ENCODE measurements around the gene EPN1.
A peak's percentile ranks its signal among the peaks of the same experiment; 100 is the strongest.
"Not testable (repeated sequence)": the region's sequence is repeated elsewhere in the genome, so short reads cannot be mapped to it uniquely, and the experiment has no call there.

Gene EPN1

DNA sequence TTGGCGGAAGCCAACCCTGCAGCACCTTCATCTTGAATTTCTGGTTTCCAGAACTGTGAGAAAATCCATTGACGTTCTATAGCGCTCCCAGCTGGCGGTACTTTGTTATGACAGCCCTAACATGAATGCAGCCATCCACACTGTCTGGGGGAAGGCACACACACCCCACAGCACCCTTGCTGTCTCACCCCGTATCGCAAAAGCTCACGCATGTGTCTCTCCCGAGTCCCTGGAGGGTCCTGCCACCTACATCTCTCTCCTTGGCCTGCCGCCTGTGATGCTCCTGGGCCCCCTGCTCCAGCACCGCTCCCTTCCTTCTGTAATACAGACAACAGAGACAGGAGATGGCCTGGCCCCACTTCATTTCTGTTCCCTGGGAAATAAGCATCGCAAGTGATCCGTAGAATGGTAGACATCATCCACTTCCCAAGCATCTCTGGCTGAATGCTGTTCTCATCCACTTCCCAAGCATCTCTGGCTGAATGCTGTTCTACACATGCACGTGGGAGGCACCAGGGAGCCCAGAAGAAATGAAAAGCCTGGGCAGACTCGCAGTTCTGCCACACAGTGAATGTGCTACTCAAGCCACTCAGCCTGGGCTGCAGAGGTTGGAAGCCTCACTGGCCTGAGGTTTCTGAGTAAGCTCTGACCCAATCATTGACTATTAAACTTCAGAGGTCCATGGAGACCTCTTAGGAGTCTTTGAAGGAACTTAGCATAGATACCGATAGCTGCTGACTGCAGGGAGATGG lies 29.6 kb downstream of the EPN1 start:
- DNase-seq: peak in 3 of 10 donors; percentile 23 to 84 (median 39)
- intact Hi-C loops (cut with DNase I): no loop called here

DNA sequence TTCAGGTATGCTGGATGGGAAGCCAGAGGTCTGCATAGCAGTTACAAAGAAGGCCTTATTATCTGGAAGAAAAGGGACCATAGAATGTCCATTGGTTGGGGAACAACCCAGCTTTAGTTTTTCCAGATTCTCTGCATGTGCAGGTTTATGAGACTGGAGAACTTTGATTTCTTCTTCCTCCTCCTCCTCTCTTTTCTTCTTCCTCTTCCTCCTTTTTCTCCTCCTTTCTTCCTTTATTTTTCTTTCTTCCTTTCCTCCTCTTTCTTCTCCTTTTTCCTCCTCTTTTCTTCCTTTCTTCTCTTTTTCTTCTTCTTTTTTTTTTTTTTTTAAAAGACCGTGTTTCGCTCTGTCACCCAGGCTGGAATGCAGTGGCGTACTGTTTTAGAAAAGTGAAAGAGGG lies 30.9 kb downstream of the EPN1 start:
- intact Hi-C loops (cut with DNase I): no loop called here
- DNase-seq: no peak

DNA sequence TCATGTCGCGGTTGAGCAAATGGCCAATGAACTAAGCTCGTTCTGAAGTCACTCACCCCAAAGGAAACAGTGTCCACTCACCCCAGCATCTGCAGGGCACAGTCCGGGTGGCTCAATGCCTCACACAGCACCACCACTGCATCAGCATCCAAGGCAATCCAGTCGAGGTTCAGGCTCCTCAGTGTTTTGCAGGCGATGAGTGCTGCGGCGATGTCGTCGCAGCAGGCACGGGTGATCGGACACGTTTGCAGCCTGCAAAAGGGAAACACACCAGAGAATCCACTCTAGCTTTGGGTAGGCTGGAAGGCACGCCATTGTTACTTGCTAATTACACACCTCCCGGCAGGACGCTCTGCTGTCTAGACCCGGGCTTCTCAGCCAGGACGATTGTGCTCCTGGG lies 36.7 kb downstream of the EPN1 start:
- no peak for DNase-seq
- intact Hi-C loops (cut with DNase I): no loop called here

DNA sequence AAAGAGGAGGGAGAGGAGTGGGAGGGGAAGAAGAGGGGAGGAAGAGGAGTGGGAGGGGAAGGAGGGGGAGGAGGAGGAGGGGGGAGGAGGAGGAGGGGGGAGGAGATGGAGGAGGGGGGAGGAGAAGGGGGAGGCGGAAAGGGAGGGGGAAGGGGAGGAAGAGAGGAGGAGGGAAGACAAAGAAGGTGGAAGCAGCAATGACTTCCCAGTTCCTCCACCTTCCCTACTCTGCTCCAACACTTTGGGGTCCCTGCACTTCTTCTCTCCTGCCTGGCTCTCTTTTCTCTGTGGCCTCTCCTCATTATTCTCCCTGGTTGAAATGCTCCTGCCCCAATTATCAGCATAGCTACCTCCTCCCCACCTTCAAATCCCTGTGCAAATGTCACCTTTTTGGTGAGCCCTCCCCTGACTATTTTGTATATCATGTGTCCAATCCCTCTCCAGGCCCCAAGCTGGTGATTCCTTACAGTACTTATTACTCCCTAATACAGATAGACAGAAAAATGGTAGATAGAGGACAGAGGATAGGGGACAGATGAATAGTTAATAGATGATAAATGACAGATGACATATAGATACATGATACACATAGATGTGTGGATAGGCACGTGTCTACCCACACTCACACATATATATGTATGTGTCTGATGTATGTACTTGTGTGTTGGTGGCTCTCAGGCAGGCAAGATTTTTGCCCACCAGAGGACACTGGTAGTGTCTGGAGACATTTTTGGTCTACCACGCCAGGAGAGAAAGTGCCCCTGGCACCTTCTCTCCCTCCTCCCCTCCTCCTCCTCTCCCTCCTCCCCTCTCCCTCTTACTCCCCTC lies 38.0 kb downstream of the EPN1 start:
- intact Hi-C loops (cut with DNase I): no loop called here
- no peak for DNase-seq

DNA sequence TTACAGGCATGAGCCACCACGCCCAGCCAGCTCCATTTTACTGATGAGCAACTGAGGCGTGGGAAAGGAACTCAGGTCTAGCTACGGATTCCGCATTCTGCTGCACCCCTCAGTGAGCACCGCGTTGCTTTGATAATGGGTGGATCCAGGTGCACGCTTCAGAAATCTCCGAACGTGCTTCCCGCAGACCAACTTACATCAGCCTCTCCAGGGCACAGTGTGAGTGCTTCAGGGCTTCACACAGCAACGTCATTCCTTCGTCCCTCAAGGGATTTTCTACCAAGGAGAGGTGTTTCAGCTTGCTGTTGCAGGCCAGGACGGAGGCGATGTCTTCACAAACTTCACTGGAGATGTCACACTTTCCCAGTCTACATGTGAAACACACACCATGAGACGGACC lies 41.5 kb downstream of the EPN1 start:
- intact Hi-C loops (cut with DNase I): no loop called here
- no peak for DNase-seq

DNA sequence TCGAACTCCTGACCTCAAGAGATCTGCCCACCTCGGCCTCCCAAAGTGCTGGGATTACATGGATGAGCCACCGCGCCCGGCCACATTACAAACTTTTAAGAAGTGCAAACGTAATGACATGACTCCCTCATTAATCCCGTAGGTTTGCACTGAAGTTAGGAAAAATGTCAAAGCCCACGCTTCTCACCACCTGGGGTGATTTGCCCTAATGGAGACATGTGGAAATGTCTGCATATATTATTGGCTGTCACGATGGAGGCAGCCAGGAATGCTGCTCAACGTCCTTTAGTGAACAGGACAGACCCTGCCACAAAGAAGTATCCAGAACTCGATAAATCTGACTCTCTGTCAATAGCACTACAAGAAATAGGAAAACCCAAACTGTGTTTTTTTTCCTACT lies 42.2 kb downstream of the EPN1 start:
- no peak for DNase-seq
- intact Hi-C loops (cut with DNase I): no loop called here

DNA sequence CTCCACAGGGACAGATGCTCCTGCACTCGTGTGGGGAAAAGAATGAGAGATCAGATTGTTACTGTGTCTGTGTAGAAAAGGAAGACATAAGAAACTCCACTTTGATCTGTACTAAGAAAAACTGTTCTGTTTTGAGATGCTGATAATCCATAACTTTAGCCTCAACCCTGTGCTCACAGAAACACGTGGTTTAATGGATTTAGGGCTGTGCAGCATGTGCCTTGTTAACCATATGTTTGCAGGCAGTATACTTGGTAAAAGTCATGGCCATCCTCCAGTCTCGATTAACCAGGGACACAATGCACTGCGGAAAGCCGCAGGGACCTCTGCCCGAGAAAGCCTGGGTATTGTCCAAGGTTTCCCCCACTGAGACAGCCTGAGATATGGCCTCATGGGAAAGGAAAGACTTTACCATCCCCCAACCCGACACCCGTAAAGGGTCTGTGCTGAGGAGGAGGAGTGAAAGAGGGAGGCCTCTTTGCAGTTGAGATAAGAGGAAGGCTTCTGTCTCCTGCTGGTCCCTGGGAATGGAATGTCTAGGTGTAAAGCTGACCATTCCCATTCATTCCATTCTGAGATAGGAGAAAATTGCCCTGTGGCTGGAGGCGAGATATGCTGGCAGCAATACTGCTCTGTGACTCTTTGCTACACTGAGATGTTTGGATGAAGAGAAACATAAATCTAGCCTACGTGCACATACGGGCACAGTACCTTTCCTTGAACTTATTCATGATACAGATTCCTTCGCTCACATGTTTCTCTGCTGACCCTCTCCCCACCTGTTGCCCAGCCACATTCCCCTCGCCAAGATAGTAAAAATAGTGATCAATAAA lies 43.1 kb downstream of the EPN1 start:
- DNase-seq; intact Hi-C loops (cut with DNase I): not testable (repeated sequence)

DNA sequence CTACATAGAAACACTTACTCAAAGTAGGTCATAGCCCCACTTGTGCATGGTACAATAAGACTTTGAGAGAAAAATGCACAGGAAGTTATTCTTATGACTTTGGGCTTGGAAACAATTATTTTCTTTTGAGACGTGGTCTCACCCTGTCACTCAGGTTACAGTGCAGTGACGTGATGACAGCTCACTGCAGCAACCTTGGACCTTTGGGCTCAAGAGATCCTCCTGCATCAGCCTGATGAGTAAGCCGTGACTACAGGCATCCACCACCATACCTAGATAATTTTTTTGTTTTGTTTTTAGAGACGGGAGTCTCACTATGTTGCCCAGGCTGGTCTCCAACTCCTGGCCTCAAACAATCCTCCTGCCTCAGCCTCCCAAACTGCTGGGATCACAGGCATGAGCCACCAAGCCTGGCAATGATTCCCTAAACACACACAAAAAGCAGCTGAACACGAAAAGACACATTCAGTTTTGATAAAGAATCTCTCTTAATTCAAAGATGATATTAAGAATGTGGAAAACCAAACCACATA lies 45.3 kb downstream of the EPN1 start:
- intact Hi-C loops (cut with DNase I): no loop called here
- DNase-seq: no peak

DNA sequence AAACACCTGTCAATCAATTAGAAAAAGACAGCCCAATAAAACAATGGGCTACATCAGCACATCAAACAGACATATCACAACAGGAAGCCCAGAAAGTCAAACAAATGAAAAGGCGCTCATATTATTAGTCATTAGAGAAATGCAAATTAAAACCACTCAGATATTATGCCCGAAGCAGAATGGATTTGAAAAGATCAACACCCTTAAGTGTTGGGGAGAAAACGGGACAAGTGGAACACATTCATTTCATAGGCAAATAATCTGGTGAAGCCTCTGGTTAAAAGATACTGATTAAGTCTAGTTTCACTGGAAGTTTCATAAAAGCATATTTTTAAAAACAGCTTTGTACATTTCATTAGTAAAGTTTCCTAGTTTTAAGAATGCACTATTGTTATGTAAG lies 45.8 kb downstream of the EPN1 start:
- intact Hi-C loops (cut with DNase I): no loop called here
- no peak for DNase-seq

DNA sequence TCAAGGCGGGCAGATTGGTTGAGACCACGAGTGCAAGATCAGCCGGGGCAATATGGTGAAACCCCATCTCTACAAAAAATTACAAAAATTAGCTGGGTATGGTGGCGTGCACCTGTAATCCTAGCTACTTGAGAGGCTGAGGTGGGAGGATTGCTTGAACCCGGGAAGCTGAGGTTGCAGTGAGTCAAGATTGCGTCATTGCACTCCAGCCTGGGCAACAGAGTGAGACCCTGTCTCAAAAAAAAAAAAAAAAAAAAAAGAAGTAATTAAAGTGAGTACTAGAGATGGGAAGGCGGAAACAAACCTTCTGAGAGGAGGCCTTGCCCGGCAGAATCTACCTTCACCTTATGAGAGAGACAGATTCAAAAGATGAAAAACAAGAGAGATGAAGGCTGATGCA lies 48.5 kb downstream of the EPN1 start:
- intact Hi-C loops (cut with DNase I): no loop called here

DNA sequence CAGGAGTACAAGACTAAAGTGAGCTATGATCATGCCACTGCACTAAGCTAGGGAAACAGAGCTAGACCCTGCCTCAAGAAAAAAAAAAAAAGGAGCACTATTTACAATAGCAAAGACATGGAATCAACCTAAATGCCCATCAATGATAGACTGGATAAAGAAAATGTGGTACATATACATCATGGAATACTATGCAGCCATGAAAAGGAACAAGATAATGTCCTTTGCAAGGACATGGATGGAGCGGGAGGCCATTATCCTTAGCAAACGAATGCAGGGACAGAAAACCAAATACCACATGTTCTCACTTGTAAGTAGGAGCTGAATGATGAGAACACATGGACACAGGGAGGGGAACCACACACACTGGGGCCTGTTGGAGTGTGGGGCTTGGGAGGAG lies 55.4 kb downstream of the EPN1 start:
- intact Hi-C loops (cut with DNase I); DNase-seq: not testable (repeated sequence)

More for the DNA sequence above, 48.5 kb downstream of the EPN1 start:
- DNase-seq: no peak

DNA sequence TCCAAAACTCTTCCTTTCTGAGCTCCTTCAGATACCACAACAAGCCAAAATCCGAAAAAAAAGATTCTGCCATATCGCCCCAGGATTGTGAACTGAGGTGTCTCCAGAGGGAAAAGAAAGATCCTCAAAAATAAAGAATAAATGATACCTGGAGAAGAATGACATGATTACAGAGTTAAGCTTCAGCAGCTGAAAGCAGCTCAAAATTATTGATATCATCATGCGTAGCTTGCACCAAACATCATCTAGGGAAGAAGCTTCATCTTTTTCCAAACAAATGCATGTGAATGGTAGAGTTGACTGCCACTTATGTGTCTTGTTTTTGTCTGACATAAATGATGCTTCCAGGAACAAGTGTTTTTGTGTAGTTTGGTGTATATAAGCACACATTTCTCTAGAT lies 63.3 kb downstream of the EPN1 start, which contains the start of gene NLRP9:
NLRP9 (minus strand) TSS at position 101 of the 400 bp plus-strand sequence; CDS start at position 73, 28 bp downstream.
- intact Hi-C loops (cut with DNase I): no loop called here
- DNase-seq: no peak

DNA sequence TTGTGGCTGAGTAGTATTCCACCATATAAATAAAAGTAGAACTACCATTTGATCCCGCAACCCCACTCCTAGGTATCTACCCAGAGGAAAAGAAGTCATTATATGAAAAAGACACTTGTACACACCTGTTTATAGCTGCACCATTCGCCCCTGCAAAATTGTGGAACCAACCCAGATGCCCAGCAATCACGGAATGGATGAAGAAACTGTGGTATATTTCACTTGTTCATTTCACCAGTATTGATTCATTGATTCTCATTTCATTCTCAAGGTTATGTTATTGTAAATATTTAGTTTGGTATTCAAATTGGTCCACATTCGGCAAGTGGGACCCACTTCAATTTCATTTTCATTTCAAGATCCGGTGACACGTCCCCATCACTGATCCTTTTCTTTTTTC lies 75.7 kb downstream of the EPN1 start:
- intact Hi-C loops (cut with DNase I): no loop called here
- no peak for DNase-seq

DNA sequence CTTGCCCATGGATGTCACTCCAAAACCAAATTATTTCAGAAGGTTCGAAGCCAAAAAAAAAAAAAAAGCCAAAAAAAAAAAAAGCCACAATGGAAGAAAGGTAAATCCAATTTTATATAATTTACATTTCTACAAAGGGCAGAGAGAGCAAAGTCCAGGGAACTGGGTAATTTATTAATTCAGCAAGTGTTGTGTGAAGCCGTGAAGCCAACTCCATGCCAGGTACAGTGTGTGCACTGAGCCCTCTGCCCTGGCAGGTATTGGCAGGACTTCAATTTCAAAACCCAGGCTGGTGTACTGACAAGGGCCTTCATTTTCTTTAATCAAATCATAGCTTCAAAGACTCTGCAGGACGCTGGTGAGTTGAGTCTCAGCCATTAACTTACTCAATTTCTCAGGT lies 78.4 kb downstream of the EPN1 start:
- no peak for DNase-seq
- intact Hi-C loops (cut with DNase I): no loop called here

DNA sequence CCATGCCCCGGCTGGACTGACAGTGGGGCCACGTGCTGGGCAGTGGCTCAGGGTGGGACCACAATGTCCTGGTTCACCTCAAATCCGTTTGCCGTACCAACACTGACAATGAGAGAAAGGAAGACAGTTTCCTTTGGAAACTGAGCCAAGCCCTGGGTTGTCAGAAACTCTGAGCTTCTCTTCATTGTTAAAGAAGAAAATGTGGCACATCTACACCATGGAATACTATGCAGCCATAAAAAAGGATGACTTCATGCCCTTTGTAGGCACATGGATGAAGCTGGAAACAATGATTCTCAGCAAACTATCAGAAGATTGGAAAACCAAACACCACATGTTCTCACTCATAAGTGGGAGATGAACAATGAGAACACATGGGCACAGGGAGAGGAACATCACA lies 81.8 kb downstream of the EPN1 start:
- intact Hi-C loops (cut with DNase I); DNase-seq: not testable (repeated sequence)

DNA sequence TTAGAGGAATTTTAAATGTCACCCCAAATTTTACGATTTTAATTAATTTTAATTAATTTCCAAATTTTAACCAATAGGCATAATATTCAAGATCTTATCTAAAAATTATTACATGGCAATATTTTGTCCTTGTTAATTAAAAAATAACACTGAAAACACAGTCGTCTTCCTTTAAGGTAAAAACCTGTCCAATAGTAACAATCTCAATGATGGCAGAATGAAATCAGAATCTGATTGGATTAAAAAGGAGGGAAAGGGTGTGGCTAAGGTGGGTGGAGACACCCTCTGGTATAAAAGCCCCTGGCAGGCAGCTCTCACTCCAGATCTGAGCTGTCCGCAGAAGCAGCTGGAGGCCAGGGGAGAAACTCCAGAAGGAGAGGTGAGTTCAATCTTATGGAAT lies 83.8 kb downstream of the EPN1 start, which contains the start of gene RFPL4A:
RFPL4A (plus strand) TSS at position 301 of the 400 bp plus-strand sequence. CDS start 2,704 bp downstream, outside the sequence.
- DNase-seq; intact Hi-C loops (cut with DNase I): not testable (repeated sequence)
